ENCODE data around the gene VWC2. TPM values are rescaled to one million over a fixed set of nuclear protein-coding genes. Genes with fewer than 3 reads are reported as not detected.

The VWC2 gene
- total RNA-seq, 1 donor from 2014 or later: 0.18 TPM

GRCh38 chr7:49892481-49892880 lies 119.0 kb downstream of the VWC2 start:
- H3K4me3 ChIP-seq: no peak overlapping the region
- no peak overlapping the region for H3K27ac ChIP-seq
- H3K27me3 ChIP-seq (ENCODE audit: low read depth): no peaks in the 10 kb centered on the region
- no peaks in the 10 kb centered on the region for H3K36me3 ChIP-seq
- intact Hi-C loops (cut with DNase I): no loop called here
- DNase-seq: no peak
- ATAC-seq: no peak
- H3K4me1 ChIP-seq: no peaks in the 10 kb centered on the region
- no peaks in the 10 kb centered on the region for H3K9me3 ChIP-seq
- TF ChIP-seq CTCF (IDR thresholded peaks at IDR 0.05): no peak

GRCh38 chr7:49893131-49893530 lies 119.7 kb downstream of the VWC2 start:
- ATAC-seq (no peak), DNase-seq (no peak)
- no peak overlapping the region for H3K27ac ChIP-seq
- H3K4me1 ChIP-seq: no peaks in the 10 kb centered on the region
- intact Hi-C loops (cut with DNase I): no loop called here
- TF ChIP-seq CTCF (IDR thresholded peaks at IDR 0.05): no peak
- no peaks in the 10 kb centered on the region for H3K27me3 ChIP-seq (ENCODE audit: low read depth)
- H3K36me3 ChIP-seq: no peaks in the 10 kb centered on the region
- no peak overlapping the region for H3K4me3 ChIP-seq
- no peaks in the 10 kb centered on the region for H3K9me3 ChIP-seq

- TF ChIP-seq CTCF (IDR thresholded peaks at IDR 0.05): no peak
- no peak overlapping the region for H3K27ac ChIP-seq
- no peak overlapping the region for H3K4me3 ChIP-seq
- ATAC-seq: no peak
- H3K9me3 ChIP-seq: no peaks in the 10 kb centered on the region
- H3K27me3 ChIP-seq (ENCODE audit: low read depth): no peaks in the 10 kb centered on the region
- intact Hi-C loops (cut with DNase I): no loop called here
- H3K36me3 ChIP-seq: no peaks in the 10 kb centered on the region
- no peak for DNase-seq
- H3K4me1 ChIP-seq: no peaks in the 10 kb centered on the region
Observed at GRCh38 chr7:49894543-49894942, 121.1 kb downstream of the VWC2 start.

- intact Hi-C loops (cut with DNase I): no loop called here
- no peaks in the 10 kb centered on the region for H3K9me3 ChIP-seq
- no peak for DNase-seq
- no peak overlapping the region for H3K27ac ChIP-seq
- H3K36me3 ChIP-seq: no peaks in the 10 kb centered on the region
- no peaks in the 10 kb centered on the region for H3K27me3 ChIP-seq (ENCODE audit: low read depth)
- no peaks in the 10 kb centered on the region for H3K4me1 ChIP-seq
- no peak for TF ChIP-seq CTCF (IDR thresholded peaks at IDR 0.05)
- no peak for ATAC-seq
- H3K4me3 ChIP-seq: no peak overlapping the region
Observed at GRCh38 chr7:49911909-49912308, 138.5 kb downstream of the VWC2 start.

GRCh38 chr7:49926720-49927119 lies 153.3 kb downstream of the VWC2 start:
- DNase-seq (no peak), ATAC-seq (no peak)
- Histone ChIP-seq H3K4me3 (no peak overlapping the region), H3K9me3 (peaks cover 11% of the 10 kb centered on the region), H3K4me1 (no peaks in the 10 kb centered on the region), H3K36me3 (no peaks in the 10 kb centered on the region), H3K27ac (no peak overlapping the region), H3K27me3 (ENCODE audit: low read depth) (no peaks in the 10 kb centered on the region)
- intact Hi-C loops (cut with DNase I): no loop called here
- no peak for TF ChIP-seq CTCF (IDR thresholded peaks at IDR 0.05)

GRCh38 chr7:49927631-49928030 lies 154.2 kb downstream of the VWC2 start:
- no peak for DNase-seq
- Histone ChIP-seq H3K9me3 (peaks cover 11% of the 10 kb centered on the region), H3K27ac (no peak overlapping the region), H3K27me3 (ENCODE audit: low read depth) (no peaks in the 10 kb centered on the region), H3K36me3 (no peaks in the 10 kb centered on the region), H3K4me3 (no peak overlapping the region), H3K4me1 (no peaks in the 10 kb centered on the region)
- no peak for ATAC-seq
- intact Hi-C loops (cut with DNase I): no loop called here
- TF ChIP-seq CTCF (IDR thresholded peaks at IDR 0.05): no peak
